Vagina (tissue), 2 donors: ENCODE results near the gene ACACA. TPM values are rescaled to one million over a fixed set of nuclear protein-coding genes. Genes with fewer than 3 reads are reported as not detected.

ENCODE experiments used
- DNase-seq, 2 donors: peaks; one replicate each; pipeline ENCODE4 v3.0.0-alpha.2; 2017; ENCODE audit errors: extremely low spot score in 2 of 2
- H3K27ac ChIP-seq: fragments of 200-600 bp; sonication (generic); one replicate; pipeline ENCODE4 v1.5.1; 2019
- H3K27me3 ChIP-seq: fragments of 200-600 bp; sonication (generic); one replicate; pipeline ENCODE4 v1.5.1; 2019
- H3K36me3 ChIP-seq, 2 donors: fragments of 200-600 bp; sonication (generic); one replicate each; pipeline ENCODE4 v1.5.1; 2017 to 2019
- H3K4me1 ChIP-seq: fragments of 200-600 bp; sonication (generic); one replicate; pipeline ENCODE4 v1.5.1; 2019
- H3K4me3 ChIP-seq, 2 donors: fragments of 200-600 bp; sonication (generic); 1 replicate in 1 of 2; 2 replicates in 1 of 2; pipeline ENCODE4 v1.5.1; 2016 to 2019
- H3K9me3 ChIP-seq: fragments of 200-600 bp; sonication (generic); one replicate; pipeline ENCODE4 v1.5.1; 2019
- POLR2A ChIP-seq, 2 donors: fragments of 450-650 bp; IDR thresholded peaks; one replicate each; pipeline ENCODE4 v1.6.1; 2017; ENCODE audit warnings: antibody characterized with exemption in 2 of 2, mild to moderate bottlenecking in 2 of 2, moderate library complexity in 2 of 2
- POLR2AphosphoS5 ChIP-seq, 2 donors: sonication (generic); formaldehyde crosslinking; IDR thresholded peaks; one replicate each; pipeline ENCODE4 v1.9.0; 2017; ENCODE audit warnings: antibody characterized with exemption in 2 of 2, mild to moderate bottlenecking in 2 of 2, low read depth in 1 of 2; ENCODE audit not compliant: insufficient read depth in 1 of 2
- intact Hi-C: fragments of 100-400 bp; cut with DNase I; formaldehyde crosslinking; loops from one replicate; pipeline ENCODE4 v1.15.1; 2023
- total RNA-seq: library from RNA; depleted of rRNA; stranded (reverse); fragments of >200 nt; gene quantifications from one replicate; pipeline ENCODE4 v1.2.3, GENCODE V29; 2016
- TF ChIP-seq, protein P1 (sequence below), 3 experiments: fragments of 450-650 bp in 2 of 3; fragments of 200-600 bp in 1 of 3; sonication (generic) in 1 of 3; IDR thresholded peaks; one replicate each; pipeline ENCODE4 v1.5.1; 2017 to 2019; ENCODE audit warnings: antibody characterized with exemption in 3 of 3, mild to moderate bottlenecking in 2 of 3, moderate library complexity in 2 of 3

ACACA gene
- total RNA-seq, 1 donor from 2014 or later: 44.7 TPM

DNA sequence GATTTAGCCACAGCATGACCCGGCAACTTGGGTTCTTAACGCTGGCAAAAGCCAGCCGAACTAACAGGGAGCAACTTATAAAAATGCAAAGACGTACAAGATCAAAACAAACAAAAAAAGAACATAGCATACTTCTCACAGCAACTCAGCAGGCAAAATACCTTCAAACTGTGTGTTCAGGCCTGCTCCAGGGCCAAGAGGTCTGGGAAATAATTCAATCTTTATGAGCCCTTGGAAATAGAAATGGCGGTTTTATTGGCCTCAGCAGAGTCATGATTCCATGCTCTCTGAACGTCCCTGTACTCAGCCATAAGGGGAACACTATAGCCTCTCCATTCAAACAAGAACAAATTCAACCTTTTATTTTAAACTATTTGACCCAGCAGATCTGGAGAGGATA, 132.2 kb downstream of the ACACA start:
- intact Hi-C loops: no loop called here
- no peak for DNase-seq
- H3K4me3 ChIP-seq: no peak overlapping the region
- H3K4me1 ChIP-seq: peaks cover 9% of the 10 kb centered on the region
- no peak for TF ChIP-seq POLR2AphosphoS5 (IDR thresholded peaks at IDR 0.05; ENCODE audit: insufficient read depth in 1 of 2, low read depth in 1 of 2)
- no peak for TF ChIP-seq POLR2A (IDR thresholded peaks at IDR 0.05)
- TF ChIP-seq, protein P1, sequence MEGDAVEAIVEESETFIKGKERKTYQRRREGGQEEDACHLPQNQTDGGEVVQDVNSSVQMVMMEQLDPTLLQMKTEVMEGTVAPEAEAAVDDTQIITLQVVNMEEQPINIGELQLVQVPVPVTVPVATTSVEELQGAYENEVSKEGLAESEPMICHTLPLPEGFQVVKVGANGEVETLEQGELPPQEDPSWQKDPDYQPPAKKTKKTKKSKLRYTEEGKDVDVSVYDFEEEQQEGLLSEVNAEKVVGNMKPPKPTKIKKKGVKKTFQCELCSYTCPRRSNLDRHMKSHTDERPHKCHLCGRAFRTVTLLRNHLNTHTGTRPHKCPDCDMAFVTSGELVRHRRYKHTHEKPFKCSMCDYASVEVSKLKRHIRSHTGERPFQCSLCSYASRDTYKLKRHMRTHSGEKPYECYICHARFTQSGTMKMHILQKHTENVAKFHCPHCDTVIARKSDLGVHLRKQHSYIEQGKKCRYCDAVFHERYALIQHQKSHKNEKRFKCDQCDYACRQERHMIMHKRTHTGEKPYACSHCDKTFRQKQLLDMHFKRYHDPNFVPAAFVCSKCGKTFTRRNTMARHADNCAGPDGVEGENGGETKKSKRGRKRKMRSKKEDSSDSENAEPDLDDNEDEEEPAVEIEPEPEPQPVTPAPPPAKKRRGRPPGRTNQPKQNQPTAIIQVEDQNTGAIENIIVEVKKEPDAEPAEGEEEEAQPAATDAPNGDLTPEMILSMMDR (IDR thresholded peaks at IDR 0.05): no peak
- no peaks in the 10 kb centered on the region for H3K27me3 ChIP-seq
- no peak overlapping the region for H3K27ac ChIP-seq
- H3K9me3 ChIP-seq: no peaks in the 10 kb centered on the region
- H3K36me3 ChIP-seq: peaks cover 0 to 7% of the 10 kb centered on the region in 2 donors

GRCh38 chr17:37273409-37274051, 133.1 kb downstream of the ACACA start:
- Histone ChIP-seq H3K4me3 (no peak overlapping the region), H3K4me1 (peaks cover 9% of the 10 kb centered on the region), H3K27ac (no peak overlapping the region), H3K27me3 (no peaks in the 10 kb centered on the region), H3K36me3 (peaks cover 0 to 7% of the 10 kb centered on the region in 2 donors), H3K9me3 (no peaks in the 10 kb centered on the region)
- intact Hi-C loops: no loop called here
- no peak for DNase-seq
- TF ChIP-seq POLR2AphosphoS5 (IDR thresholded peaks at IDR 0.05; ENCODE audit: insufficient read depth in 1 of 2, low read depth in 1 of 2) (no peak), POLR2A (IDR thresholded peaks at IDR 0.05) (no peak)
- TF ChIP-seq, protein P1 (IDR thresholded peaks at IDR 0.05): no peak

GRCh38 chr17:37265446-37266173, 141.0 kb downstream of the ACACA start:
- DNase-seq: no peak
- intact Hi-C loops: no loop called here
- Histone ChIP-seq H3K4me3 (no peak overlapping the region), H3K4me1 (no peaks in the 10 kb centered on the region), H3K27ac (no peak overlapping the region), H3K27me3 (no peaks in the 10 kb centered on the region), H3K36me3 (peaks cover 0 to 48% of the 10 kb centered on the region in 2 donors), H3K9me3 (peaks cover 7% of the 10 kb centered on the region)
- no peak for TF ChIP-seq POLR2AphosphoS5 (IDR thresholded peaks at IDR 0.05; ENCODE audit: insufficient read depth in 1 of 2, low read depth in 1 of 2)
- TF ChIP-seq POLR2A (IDR thresholded peaks at IDR 0.05): no peak
- TF ChIP-seq, protein P1 (IDR thresholded peaks at IDR 0.05): no peak

GRCh38 chr17:37261286-37261685, 145.3 kb downstream of the ACACA start:
- intact Hi-C loops: no loop called here
- DNase-seq: no peak

More at GRCh38 chr17:37261286-37261685, 145.3 kb downstream of the ACACA start:
- Histone ChIP-seq H3K27me3 (no peaks in the 10 kb centered on the region), H3K27ac (no peak overlapping the region), H3K36me3 (peaks cover 0 to 39% of the 10 kb centered on the region in 2 donors), H3K4me1 (no peaks in the 10 kb centered on the region), H3K4me3 (no peak overlapping the region), H3K9me3 (peaks cover 7% of the 10 kb centered on the region)
- TF ChIP-seq, protein P1 (IDR thresholded peaks at IDR 0.05): no peak
- TF ChIP-seq POLR2AphosphoS5 (IDR thresholded peaks at IDR 0.05; ENCODE audit: insufficient read depth in 1 of 2, low read depth in 1 of 2) (no peak), POLR2A (IDR thresholded peaks at IDR 0.05) (no peak)
